ENCODE measurements around the gene SPATA31D4.

- TF ChIP-seq EP300 (IDR thresholded peaks at IDR 0.05): no peak
- no peak for TF ChIP-seq CTCF (IDR thresholded peaks at IDR 0.05)
- no peak for TF ChIP-seq POLR2A (IDR thresholded peaks at IDR 0.05)
Measured at GRCh38 chr9:81974764-81975163, 46.5 kb downstream of the SPATA31D4 start.
